Measurements from ENCODE around the gene AGPAT1.

DNA sequence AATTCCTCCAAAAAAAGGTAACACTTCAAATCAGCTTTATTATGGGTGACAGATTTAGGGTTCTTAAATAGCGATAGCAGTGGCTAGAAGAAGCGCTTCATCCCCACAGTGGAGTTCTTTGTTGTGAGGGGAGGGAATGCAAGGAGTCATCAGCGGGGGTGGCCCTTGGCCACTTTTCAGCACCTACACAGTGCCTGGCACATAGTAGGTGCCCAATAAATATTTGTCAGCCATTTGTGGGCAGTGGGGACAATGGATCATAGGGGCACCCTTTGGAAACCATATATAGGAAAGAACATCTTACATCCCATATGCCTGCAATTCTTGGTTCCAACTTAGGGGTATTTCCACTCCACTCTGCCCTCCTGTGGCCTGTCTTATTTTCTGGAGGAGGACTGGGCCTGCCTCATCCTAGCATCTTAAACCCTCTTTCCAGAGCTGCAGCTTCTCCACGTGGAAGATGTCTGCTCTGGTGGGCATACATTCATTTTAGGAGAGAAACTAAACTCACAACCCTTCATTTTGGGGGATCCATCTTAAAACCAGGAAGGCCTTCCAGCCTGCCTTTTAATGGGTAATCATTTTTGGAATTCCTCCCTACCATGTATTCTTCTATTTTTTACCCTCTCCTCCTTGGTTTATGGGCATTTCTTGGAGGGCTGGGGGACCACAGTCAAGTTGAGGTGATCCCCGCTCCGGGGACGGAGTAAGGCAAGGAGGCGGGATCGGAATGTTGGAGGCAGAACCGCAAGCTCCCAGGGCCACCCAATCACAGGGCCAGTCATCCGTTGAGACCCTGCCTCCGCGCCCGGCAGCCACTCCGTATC lies 19.2 kb upstream of the AGPAT1 start:
- TF ChIP-seq CTCF (IDR thresholded peaks at IDR 0.05) = peak in 3 of 6 experiments; percentile 49 to 60 (median 50)
- peak in 3 of 4 donors; percentile 22 to 82 (median 29) for TF ChIP-seq POLR2A (IDR thresholded peaks at IDR 0.05)

All from esophagus squamous epithelium (tissue), 4 donors.